Muscle of leg (tissue), 11 donors: Measurements from ENCODE around the gene CH25H. TPM values are rescaled to one million over a fixed set of nuclear protein-coding genes. Genes with fewer than 3 reads are reported as not detected.
A peak's percentile ranks its signal among the peaks of the same experiment; 100 is the strongest.

ENCODE experiments used
- DNase-seq: peaks from one replicate; pipeline ENCODE4 v3.0.0; 2013
- H3K27ac ChIP-seq: one replicate; pipeline ENCODE4 v1.5.1; 2013; ENCODE audit warnings: mild to moderate bottlenecking, low read length, control low read depth
- H3K27me3 ChIP-seq: one replicate; pipeline ENCODE4 v1.6.1; 2013; ENCODE audit warnings: low read length; ENCODE audit not compliant: control insufficient read depth, insufficient read depth
- H3K36me3 ChIP-seq: one replicate; pipeline ENCODE4 v1.6.1; 2013; ENCODE audit warnings: low read length; ENCODE audit not compliant: control insufficient read depth, insufficient read depth
- H3K4me1 ChIP-seq: one replicate; pipeline ENCODE4 v1.6.1; 2013; ENCODE audit warnings: low read length; ENCODE audit not compliant: control insufficient read depth, insufficient read depth
- H3K4me3 ChIP-seq: one replicate; pipeline ENCODE4 v1.5.1; 2013; ENCODE audit warnings: low read length, control low read depth
- H3K9me3 ChIP-seq: replicated peaks from 2 replicates; pipeline ENCODE4 v1.6.1; 2013; ENCODE audit warnings: low read depth, low read length; ENCODE audit not compliant: control insufficient read depth
- WGBS: methylation state at CpG from one replicate; pipeline ENCODE4 v1.1.5; 2013; ENCODE audit warnings: missing lambda C conversion rate; ENCODE audit not compliant: insufficient coverage; 5-methylcytosine and 5-hydroxymethylcytosine counted together
- polyA plus RNA-seq, 8 donors: library from polyadenylated mRNA; unstranded; fragments of 120-200 nt; gene quantifications; one replicate each; pipeline versions ENCODE4 v1.2.1 to v1.2.3, GENCODE V29; 2013; ENCODE audit warnings: inconsistent platforms in 1 of 8, low replicate concordance in 1 of 8; ENCODE audit not compliant: insufficient read length in 8 of 8, insufficient read depth in 1 of 8
- total RNA-seq: library from RNA; stranded (reverse); fragments of 120-200 nt; gene quantifications from one replicate; pipeline ENCODE4 v1.2.4, GENCODE V29; 2013

The CH25H gene
- total and polyA plus RNA-seq, 9 donors = 0.22 to 2.8 (median 0.39) TPM

DNA sequence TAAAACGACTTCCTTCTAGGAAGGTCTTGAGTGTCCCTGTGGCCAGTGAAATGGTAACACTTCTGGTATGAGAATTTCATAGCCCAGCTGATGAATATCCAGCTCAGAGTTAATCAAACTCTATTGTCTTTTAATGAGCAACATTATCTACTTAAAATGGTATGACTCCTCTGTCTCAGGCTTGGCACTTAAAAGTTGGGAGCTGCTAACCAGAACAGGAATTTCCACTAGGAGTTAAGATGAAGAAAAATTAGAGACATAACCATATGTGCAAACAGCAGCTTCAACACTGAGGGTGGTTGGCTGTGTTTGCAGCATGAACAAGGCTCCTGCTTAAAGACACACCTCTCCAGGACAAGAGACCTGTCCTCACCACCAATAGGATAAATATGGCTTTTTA, 46.8 kb downstream of the CH25H start:
- Histone ChIP-seq H3K27me3 (no peaks in the 10 kb centered on the region), H3K4me1 (no peaks in the 10 kb centered on the region), H3K36me3 (no peaks in the 10 kb centered on the region), H3K9me3 (no peaks in the 10 kb centered on the region), H3K27ac (no peak overlapping the region), H3K4me3 (no peak overlapping the region)
- DNase-seq = no peak
- WGBS = no CpG with 5 or more reads among the region's 1 CpG

DNA sequence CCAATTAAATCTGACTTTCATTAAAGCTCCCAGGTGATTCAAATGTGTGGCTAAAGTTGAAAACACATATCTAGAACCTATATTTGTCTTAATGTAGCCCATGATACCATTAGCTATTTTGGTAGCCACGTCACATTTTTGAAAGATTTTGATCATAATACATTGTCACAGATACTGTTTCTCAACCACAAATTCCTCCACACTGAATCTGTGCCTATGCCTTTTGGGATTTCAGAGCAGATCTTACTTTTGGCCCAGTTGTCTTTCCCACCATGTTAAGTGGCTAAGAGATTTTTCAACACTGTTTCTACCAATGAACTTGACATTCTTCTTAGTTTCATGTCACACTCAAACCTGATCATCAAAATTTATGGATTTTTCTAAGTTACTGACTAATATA, 47.4 kb downstream of the CH25H start:
- H3K36me3 ChIP-seq = no peaks in the 10 kb centered on the region
- no peaks in the 10 kb centered on the region for H3K27me3 ChIP-seq
- WGBS = 60% methylated on average over 1 of the region's 1 CpG
- no peaks in the 10 kb centered on the region for H3K4me1 ChIP-seq
- no peak overlapping the region for H3K4me3 ChIP-seq
- no peaks in the 10 kb centered on the region for H3K9me3 ChIP-seq
- no peak overlapping the region for H3K27ac ChIP-seq
- no peak for DNase-seq

DNA sequence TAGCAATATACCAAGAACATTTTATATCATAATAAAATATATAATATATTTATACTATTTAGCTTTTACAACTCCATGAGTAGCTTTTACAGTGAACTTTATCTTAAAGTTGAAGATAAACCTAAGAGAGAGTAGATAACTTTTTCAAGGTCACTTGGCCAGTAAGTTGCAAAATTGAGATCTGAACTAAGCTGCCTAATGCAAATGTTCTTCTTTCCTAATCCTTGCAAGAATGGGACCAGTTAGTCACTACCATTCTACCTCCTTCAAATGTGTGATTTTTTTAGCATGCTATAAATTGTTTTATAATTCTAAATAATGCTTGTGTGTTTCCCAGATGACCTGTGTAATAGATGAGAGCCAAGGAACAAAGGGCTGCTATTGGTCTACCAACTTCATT, 47.8 kb downstream of the CH25H start:
- no peaks in the 10 kb centered on the region for H3K9me3 ChIP-seq
- H3K4me1 ChIP-seq = no peaks in the 10 kb centered on the region
- H3K27me3 ChIP-seq = no peaks in the 10 kb centered on the region

DNA sequence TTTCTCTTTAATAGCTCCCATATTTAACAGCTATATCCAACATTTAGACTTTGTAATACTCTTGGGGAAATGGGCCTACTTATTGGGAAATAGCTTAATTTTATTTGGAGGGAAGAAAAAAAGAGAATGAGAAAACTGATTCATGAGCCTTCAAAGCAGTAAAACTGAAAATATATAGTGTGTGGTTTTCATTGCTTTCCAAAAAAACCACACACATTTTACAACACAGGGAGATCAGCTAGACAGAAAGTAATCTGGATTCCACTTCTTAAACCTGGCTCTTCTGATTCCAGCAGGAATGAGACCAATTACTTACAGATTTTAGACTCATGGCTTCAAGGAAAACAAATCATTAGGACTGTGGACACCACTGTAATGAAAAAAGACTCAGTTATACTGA, 48.7 kb downstream of the CH25H start:
- H3K27me3 ChIP-seq = no peaks in the 10 kb centered on the region
- H3K27ac ChIP-seq = no peak overlapping the region
- no peak overlapping the region for H3K4me3 ChIP-seq
- no peaks in the 10 kb centered on the region for H3K4me1 ChIP-seq
- no peaks in the 10 kb centered on the region for H3K9me3 ChIP-seq
- H3K36me3 ChIP-seq = no peaks in the 10 kb centered on the region
- DNase-seq = peak; percentile 71

More for the DNA sequence above, 47.8 kb downstream of the CH25H start:
- H3K4me3 ChIP-seq = no peak overlapping the region
- no peak overlapping the region for H3K27ac ChIP-seq
- no peaks in the 10 kb centered on the region for H3K36me3 ChIP-seq
- no peak for DNase-seq

DNA sequence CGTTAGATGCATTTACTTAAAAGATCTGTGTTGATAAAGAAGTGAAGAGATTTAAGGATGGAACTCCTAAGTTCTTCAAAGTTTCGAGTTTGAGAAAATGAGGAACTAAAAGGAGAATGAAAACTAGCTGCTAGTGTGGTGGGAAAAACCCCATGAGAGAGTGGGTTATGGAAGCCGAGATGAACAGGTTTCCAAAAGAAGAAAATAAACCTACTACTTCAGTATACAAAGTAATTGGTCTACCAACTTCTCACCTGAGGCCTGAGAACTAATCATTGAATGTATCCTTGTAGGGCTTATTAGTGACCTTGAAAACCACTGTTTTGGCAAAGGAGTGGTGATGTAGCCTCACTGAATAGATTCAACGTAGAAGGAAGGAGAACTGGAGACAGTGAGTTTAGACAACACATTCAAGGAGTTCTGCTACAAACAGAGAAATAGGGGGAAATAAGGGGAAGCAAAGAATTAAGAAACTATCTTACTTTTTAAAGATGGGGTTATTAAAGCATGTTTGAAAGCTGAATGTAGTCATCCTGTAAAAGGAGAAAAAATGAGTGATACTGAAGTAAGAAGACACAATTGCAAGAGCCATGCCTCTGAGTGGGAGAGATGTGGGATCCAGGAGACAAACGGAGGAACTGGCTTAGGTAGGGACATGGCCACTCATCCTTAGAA, 50.8 kb downstream of the CH25H start:
- H3K4me3 ChIP-seq = no peak overlapping the region
- H3K9me3 ChIP-seq = no peaks in the 10 kb centered on the region
- 100% methylated on average over 2 of the region's 5 CpGs for WGBS
- H3K27ac ChIP-seq = no peak overlapping the region
- H3K4me1 ChIP-seq = no peaks in the 10 kb centered on the region
- H3K36me3 ChIP-seq = no peaks in the 10 kb centered on the region
- DNase-seq = no peak
- no peaks in the 10 kb centered on the region for H3K27me3 ChIP-seq

Other genes starting within 250 kb of the CH25H start
- gene FAS, start 216.5 kb downstream of the CH25H start, total RNA-seq = 7.2 TPM
- gene FAS, start 216.5 kb downstream of the CH25H start, polyA plus RNA-seq = 10 to 100 TPM in 1 of 8 donors, 1 to 10 TPM in 7; 5.6 to 12.1 (median 8.0) TPM
- gene LIPA, start 44.5 kb upstream of the CH25H start, total RNA-seq = 30.1 TPM
- 10 to 100 TPM; 26.8 to 51.3 (median 38.4) TPM for gene LIPA, start 44.5 kb upstream of the CH25H start, polyA plus RNA-seq
- 6.4 TPM for gene IFIT2, start 94.7 kb upstream of the CH25H start, total RNA-seq
- 1 to 10 TPM; 5.0 to 9.6 (median 7.5) TPM for gene IFIT2, start 94.7 kb upstream of the CH25H start, polyA plus RNA-seq
- 10.7 TPM for gene IFIT3, start 120.7 kb upstream of the CH25H start, total RNA-seq
- 10 to 100 TPM in 3 of 8 donors, 1 to 10 TPM in 5; 6.5 to 13.3 (median 9.5) TPM for gene IFIT3, start 120.7 kb upstream of the CH25H start, polyA plus RNA-seq
- 1.1 TPM for gene IFIT1B, start 170.7 kb upstream of the CH25H start, total RNA-seq
- under 1 TPM; 0.06 to 0.77 (median 0.32) TPM for gene IFIT1B, start 170.7 kb upstream of the CH25H start, polyA plus RNA-seq
- gene IFIT1, start 185.3 kb upstream of the CH25H start, total RNA-seq = 58.4 TPM
- gene IFIT1, start 185.3 kb upstream of the CH25H start, polyA plus RNA-seq = 10 to 100 TPM; 35.0 to 83.9 (median 52.5) TPM
- gene IFIT5, start 207.3 kb upstream of the CH25H start, total RNA-seq = 12.2 TPM
- gene IFIT5, start 207.3 kb upstream of the CH25H start, polyA plus RNA-seq = 10 to 100 TPM in 5 of 8 donors, 1 to 10 TPM in 3; 7.7 to 13.7 (median 10.5) TPM